HEK293T (cell line): ENCODE results near the gene IL17REL.

Experiments used
- CTCF ChIA-PET: fragments of 350-600 bp; formaldehyde crosslinking; extraction: SDS; loops from one replicate; lab custom pipeline; 2021; ENCODE audit warnings: antibody characterized with exemption, inconsistent platforms; lab: Yijun Ruan, JAX
- POLR2A ChIA-PET: fragments of 350-600 bp; formaldehyde crosslinking; extraction: SDS; loops from one replicate; lab custom pipeline; 2020; ENCODE audit warnings: antibody characterized with exemption, inconsistent platforms; lab: Yijun Ruan, JAX
- DNase-seq: peaks from one replicate; pipeline ENCODE4 v3.0.0; 2012; ENCODE audit warnings: mixed read lengths; ENCODE audit errors: extremely low spot score
- ARNT ChIP-seq: fragments of 450-650 bp; IDR thresholded peaks from 2 replicates; pipeline ENCODE4 v1.6.1; 2017; ENCODE audit warnings: mild to moderate bottlenecking
- BHLHE40 ChIP-seq: fragments of 450-650 bp; IDR thresholded peaks from 2 replicates; pipeline ENCODE4 v1.6.1; 2016; ENCODE audit warnings: mild to moderate bottlenecking, moderate library complexity, borderline replicate concordance
- CTBP1 ChIP-seq: fragments of 450-650 bp; IDR thresholded peaks from 2 replicates; pipeline ENCODE4 v1.6.1; 2016; ENCODE audit warnings: borderline replicate concordance
- ELF4 ChIP-seq: fragments of 450-650 bp; IDR thresholded peaks from 2 replicates; pipeline ENCODE4 v1.6.1; 2017; ENCODE audit warnings: antibody characterized with exemption
- FOXA1 ChIP-seq: fragments of 450-650 bp; IDR thresholded peaks from 2 replicates; pipeline ENCODE4 v1.6.1; 2016; ENCODE audit warnings: mild to moderate bottlenecking
- FOXK2 ChIP-seq: fragments of 450-650 bp; IDR thresholded peaks from 2 replicates; pipeline ENCODE4 v1.6.1; 2016; ENCODE audit warnings: mild to moderate bottlenecking
- FOXM1 ChIP-seq: fragments of 450-650 bp; IDR thresholded peaks from 2 replicates; pipeline ENCODE4 v1.6.1; 2017; ENCODE audit warnings: mild to moderate bottlenecking, borderline replicate concordance
- HDGF ChIP-seq: fragments of 450-650 bp; IDR thresholded peaks from 2 replicates; pipeline ENCODE4 v1.6.1; 2017; ENCODE audit warnings: antibody characterized with exemption, borderline replicate concordance
- L3MBTL2 ChIP-seq: fragments of 450-650 bp; conservative IDR thresholded peaks from 2 replicates; pipeline ENCODE4 v1.6.1; 2016; ENCODE audit warnings: mild to moderate bottlenecking
- LEF1 ChIP-seq: fragments of 450-650 bp; IDR thresholded peaks from 2 replicates; pipeline ENCODE4 v1.6.1; 2017; ENCODE audit warnings: mild to moderate bottlenecking, borderline replicate concordance
- NFRKB ChIP-seq: fragments of 450-650 bp; IDR thresholded peaks from 2 replicates; pipeline ENCODE4 v1.6.1; 2016; ENCODE audit warnings: mild to moderate bottlenecking, moderate library complexity
- SP1 ChIP-seq: fragments of 450-650 bp; IDR thresholded peaks from 2 replicates; pipeline ENCODE4 v1.6.1; 2017
- SUZ12 ChIP-seq: fragments of 450-650 bp; IDR thresholded peaks from 2 replicates; pipeline ENCODE4 v1.6.1; 2016; ENCODE audit warnings: mild to moderate bottlenecking
- TARDBP ChIP-seq: fragments of 450-650 bp; IDR thresholded peaks from 2 replicates; pipeline ENCODE4 v1.6.1; 2016
- ZNF384 ChIP-seq: fragments of 450-650 bp; IDR thresholded peaks from 2 replicates; pipeline ENCODE4 v1.6.1; 2016
- TF ChIP-seq, protein P1 (sequence below): fragments of 450-650 bp; IDR thresholded peaks from 2 replicates; pipeline ENCODE4 v1.6.1; 2016

The IL17REL gene

DNA sequence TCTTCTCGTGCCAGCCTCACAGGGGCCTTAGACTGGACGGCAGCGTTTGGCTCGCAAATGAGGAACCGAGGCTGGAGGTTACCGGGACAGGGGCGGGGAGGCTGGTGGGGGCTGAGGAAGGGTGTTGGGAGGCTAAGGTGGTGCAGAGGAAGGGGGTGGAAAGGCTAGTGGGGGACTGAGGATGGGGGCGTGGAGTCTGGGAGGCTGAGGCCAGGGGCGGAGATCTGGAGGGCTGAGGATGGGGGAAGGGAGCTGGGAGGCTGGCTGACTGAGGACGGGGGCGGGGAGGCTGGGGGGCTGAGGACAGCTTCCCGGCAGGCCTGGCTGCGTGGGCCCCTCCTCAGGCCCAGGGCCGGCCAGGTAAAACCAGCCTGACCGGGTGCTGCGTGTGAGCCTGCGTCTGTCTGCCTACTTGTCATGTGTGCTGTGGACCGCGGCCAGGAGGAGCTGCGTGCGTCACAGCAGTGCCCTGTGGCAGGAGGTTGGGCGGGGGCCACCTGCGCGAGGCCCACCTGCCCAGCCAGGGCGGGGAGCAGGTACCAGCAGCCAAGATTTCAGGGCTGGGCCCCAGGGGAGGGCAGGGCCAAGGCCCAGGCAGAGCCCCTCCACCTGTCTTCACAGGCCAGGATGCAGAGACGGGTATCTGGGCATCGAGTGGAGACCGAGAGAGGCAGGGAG is 61.4 kb downstream of the IL17REL start:
- no peak for DNase-seq
- POLR2A ChIA-PET = interaction anchor here (1.6 kb wide), 1 partner anchor 11 kb away, joined by 5 read pairs; no protein-coding TSS in a partner anchor
- CTCF ChIA-PET = interaction anchor here (0.7 kb wide), 1 partner anchor 8 kb away, joined by 3 read pairs; no protein-coding TSS in a partner anchor
- TF ChIP-seq, protein P1, sequence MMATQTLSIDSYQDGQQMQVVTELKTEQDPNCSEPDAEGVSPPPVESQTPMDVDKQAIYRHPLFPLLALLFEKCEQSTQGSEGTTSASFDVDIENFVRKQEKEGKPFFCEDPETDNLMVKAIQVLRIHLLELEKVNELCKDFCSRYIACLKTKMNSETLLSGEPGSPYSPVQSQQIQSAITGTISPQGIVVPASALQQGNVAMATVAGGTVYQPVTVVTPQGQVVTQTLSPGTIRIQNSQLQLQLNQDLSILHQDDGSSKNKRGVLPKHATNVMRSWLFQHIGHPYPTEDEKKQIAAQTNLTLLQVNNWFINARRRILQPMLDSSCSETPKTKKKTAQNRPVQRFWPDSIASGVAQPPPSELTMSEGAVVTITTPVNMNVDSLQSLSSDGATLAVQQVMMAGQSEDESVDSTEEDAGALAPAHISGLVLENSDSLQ = no peak
- no peak for TF ChIP-seq NFRKB
- TF ChIP-seq FOXA1 = no peak
- TF ChIP-seq TARDBP = no peak
- no peak for TF ChIP-seq CTBP1
- TF ChIP-seq FOXM1 = no peak
- TF ChIP-seq ARNT = no peak
- TF ChIP-seq L3MBTL2 = no peak
- no peak for TF ChIP-seq SUZ12
- TF ChIP-seq ZNF384 = no peak
- TF ChIP-seq FOXK2 = no peak
- TF ChIP-seq BHLHE40 = no peak
- TF ChIP-seq LEF1 = no peak
- no peak for TF ChIP-seq ELF4
- TF ChIP-seq HDGF = no peak
- TF ChIP-seq SP1 = no peak

DNA sequence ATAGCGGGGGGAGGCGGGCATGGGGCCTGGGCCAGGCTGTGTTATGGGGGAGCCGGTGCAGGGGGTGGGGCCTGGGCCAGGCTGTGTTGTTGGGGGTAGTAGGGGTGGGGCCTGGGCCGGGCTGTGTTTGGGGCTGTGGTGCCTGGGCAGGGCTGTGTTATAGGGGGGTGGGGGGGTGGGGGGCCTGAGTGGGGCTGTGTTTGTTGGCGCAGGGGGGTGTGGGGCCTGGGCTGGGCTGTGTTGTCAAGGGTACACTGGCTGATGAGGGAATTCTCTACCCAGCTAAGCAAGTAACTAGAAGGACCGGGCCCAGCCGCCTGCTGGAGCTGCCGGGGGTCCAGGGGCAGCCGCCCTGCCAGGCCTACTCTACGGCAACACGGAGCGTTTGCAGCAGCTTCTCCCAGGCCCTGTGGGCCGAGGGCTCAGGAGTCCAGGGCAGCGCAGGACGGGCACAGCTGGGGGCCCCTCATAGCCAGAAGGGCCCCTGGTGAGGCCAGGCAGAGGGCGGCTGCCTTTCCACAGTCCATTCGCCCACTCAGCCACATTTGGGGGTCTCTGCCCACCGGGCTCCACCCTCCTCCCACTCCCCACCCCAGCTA is 62.1 kb downstream of the IL17REL start:
- POLR2A ChIA-PET = no interaction called here
- DNase-seq = no peak
- TF ChIP-seq, protein P1 = no peak
- TF ChIP-seq ARNT = no peak
- no peak for TF ChIP-seq ELF4
- TF ChIP-seq L3MBTL2 = no peak
- no peak for TF ChIP-seq BHLHE40
- TF ChIP-seq ZNF384 = no peak
- no peak for TF ChIP-seq FOXM1
- no peak for TF ChIP-seq LEF1
- TF ChIP-seq NFRKB = no peak
- TF ChIP-seq HDGF = no peak
- no peak for TF ChIP-seq FOXA1
- TF ChIP-seq TARDBP = no peak
- TF ChIP-seq SP1 = no peak
- TF ChIP-seq CTBP1 = no peak
- TF ChIP-seq SUZ12 = no peak
- no peak for TF ChIP-seq FOXK2
- CTCF ChIA-PET = no interaction called here

DNA sequence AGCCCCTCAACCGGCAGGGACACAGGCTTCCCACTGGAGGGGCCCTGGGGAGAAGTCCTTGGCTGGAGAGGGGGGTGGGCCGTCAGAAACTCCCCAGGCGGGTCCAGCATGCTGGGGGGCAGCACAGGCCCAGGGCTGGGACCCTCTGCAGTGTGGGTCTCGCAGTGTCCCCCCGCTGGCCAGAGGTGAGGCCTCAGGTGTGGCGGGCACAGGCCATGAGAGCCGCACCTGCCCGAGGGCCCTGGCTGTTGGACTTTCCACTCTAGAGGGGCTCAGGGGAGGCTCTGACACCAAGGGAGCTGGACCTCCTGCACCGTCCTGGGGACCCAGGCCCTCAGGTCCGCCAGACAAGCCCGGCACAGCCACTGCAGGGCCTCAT is 62.7 kb downstream of the IL17REL start:
- ChIA-PET POLR2A (interaction anchor here (1.1 kb wide), 1 partner anchor 9 kb away, joined by 3 read pairs; no protein-coding TSS in a partner anchor), CTCF (no interaction called here)
- DNase-seq = no peak
- no peak for TF ChIP-seq SP1
- no peak for TF ChIP-seq HDGF
- TF ChIP-seq FOXK2 = no peak
- TF ChIP-seq, protein P1 = no peak
- no peak for TF ChIP-seq LEF1
- no peak for TF ChIP-seq NFRKB
- TF ChIP-seq ZNF384 = no peak
- TF ChIP-seq L3MBTL2 = no peak
- TF ChIP-seq TARDBP = no peak
- TF ChIP-seq SUZ12 = no peak

DNA sequence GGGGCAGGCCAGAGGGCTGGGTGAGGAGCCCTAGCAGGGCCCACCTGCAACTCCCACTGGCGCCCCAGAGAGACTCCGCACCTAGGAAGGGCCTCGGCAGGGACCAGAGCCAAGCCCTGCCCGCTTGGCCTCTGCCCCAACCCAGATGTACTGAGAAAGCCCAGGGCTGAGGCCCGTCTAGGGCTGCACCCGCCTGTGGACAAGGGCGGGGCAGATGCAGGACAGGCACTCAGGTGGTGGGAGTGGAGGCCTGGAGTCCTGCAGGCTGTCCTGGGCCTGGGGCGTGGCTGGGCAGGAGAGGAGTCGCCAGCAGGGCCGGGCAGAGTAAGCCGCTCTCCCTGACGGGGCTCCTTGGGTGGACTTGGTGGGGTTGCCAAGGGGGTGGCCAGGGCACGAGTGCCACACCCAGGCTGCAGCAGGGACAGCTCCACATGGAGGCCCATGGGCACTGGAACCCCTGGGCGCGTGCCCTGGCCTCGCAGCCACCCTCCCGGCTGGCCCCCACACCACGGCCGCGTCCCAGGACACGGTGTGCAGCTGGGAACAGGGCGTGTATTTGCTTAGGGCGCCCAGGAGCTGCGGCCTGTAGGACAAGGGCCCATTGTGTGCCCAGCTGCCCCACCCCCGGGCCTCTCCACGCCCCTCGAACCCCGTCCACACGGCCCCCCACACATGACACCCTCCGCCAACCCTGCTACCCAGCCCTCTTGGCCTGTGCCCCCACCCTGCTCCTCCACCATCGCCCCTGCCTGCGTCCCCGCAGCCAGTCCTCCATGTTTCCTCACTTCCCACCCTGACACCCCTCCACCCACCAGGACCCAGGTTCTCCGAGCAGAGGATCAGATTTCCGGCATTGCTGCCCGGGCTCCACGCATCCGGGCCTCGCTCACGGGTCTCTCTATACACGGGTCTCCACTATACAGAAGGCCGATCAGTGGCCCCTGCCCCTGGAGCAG is 63.3 kb downstream of the IL17REL start:
- TF ChIP-seq LEF1 = no peak
- TF ChIP-seq ARNT = no peak
- no peak for TF ChIP-seq TARDBP
- no peak for TF ChIP-seq CTBP1
- no peak for TF ChIP-seq FOXK2
- TF ChIP-seq ZNF384 = no peak
- TF ChIP-seq BHLHE40 = no peak
- TF ChIP-seq FOXA1 = no peak
- no peak for DNase-seq
- ChIA-PET CTCF (no interaction called here), POLR2A (interaction anchor here (1.1 kb wide), 1 partner anchor 10 kb away, joined by 3 read pairs; no protein-coding TSS in a partner anchor)
